H1 (cell line): Measurements from ENCODE around the gene ASCL2.

Experiments used
- BRCA1 ChIP-seq: IDR thresholded peaks from 2 replicates; pipeline ENCODE4 v1.6.1; 2012; ENCODE audit warnings: low read depth, low read length, improper control_type of control experiment
- CTCF ChIP-seq, 3 experiments: IDR thresholded peaks; 1 replicate in 2 of 3; 2 replicates in 1 of 3; pipeline versions ENCODE4 v1.5.1 to v1.6.1; 2011; ENCODE audit warnings: low read length in 3 of 3, mild to moderate bottlenecking in 3 of 3, inconsistent platforms in 2 of 3, low read depth in 1 of 3, moderate library complexity in 1 of 3; ENCODE audit not compliant: insufficient read depth in 1 of 3; ENCODE audit errors: control extremely low read depth in 1 of 3
- EZH2 ChIP-seq: fragments of 200-600 bp; sonication (generic); IDR thresholded peaks from 2 replicates; pipeline ENCODE4 v1.7.1; 2012; ENCODE audit warnings: low read depth, mild to moderate bottlenecking, moderate library complexity, low read length, inconsistent platforms; ENCODE audit not compliant: severe bottlenecking
- JUN ChIP-seq: IDR thresholded peaks from 2 replicates; pipeline ENCODE4 v1.6.1; 2011; ENCODE audit warnings: low read depth, mild to moderate bottlenecking, improper control_type of control experiment, low read length
- POLR2AphosphoS5 ChIP-seq: IDR thresholded peaks from 2 replicates; pipeline ENCODE4 v1.6.1; 2011; ENCODE audit warnings: low read depth, low read length
- RXRA ChIP-seq: IDR thresholded peaks from 2 replicates; pipeline ENCODE4 v1.6.1; 2011; ENCODE audit warnings: low read depth, mild to moderate bottlenecking, low read length, moderate library complexity; ENCODE audit not compliant: insufficient read depth
- TAF1 ChIP-seq: IDR thresholded peaks from 2 replicates; pipeline ENCODE4 v1.6.1; 2011; ENCODE audit warnings: mild to moderate bottlenecking, low read depth, low read length
- TEAD4 ChIP-seq: IDR thresholded peaks from 2 replicates; pipeline ENCODE4 v1.6.1; 2012; ENCODE audit warnings: low read depth, low read length, inconsistent platforms, mixed read lengths

DNA sequence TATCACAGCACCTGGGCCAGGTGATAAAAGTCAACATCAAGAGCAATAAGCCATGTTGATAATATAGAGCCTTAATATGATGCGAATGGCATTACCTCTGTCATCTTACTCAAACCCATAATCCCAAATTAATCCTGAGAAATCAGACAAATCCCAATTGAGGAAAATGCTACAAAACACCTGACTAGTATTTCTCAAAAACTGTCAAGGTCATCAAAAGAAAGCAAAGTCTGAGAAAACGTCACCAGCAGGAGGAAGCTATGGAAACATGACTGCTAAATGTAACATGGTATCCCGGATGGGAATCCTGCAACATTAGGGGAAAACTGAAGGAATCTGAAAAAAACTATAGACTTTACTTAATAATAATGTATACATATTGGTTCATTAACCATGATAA lies 29.6 kb downstream of the ASCL2 start:
- no peak for TF ChIP-seq TEAD4
- TF ChIP-seq BRCA1, result no peak
- TF ChIP-seq CTCF (IDR thresholded peaks at IDR 0.05; ENCODE audit: control extremely low read depth in 1 of 3, insufficient read depth in 1 of 3, low read depth in 1 of 3, low read length in 3 of 3), result no peak
- TF ChIP-seq EZH2, result no peak
- no peak for TF ChIP-seq TAF1
- TF ChIP-seq POLR2AphosphoS5, result no peak
- no peak for TF ChIP-seq RXRA
- no peak for TF ChIP-seq JUN
